Left lung (tissue), 10 donors: ENCODE data around the gene PIAS2. TPM values are rescaled to one million over a fixed set of nuclear protein-coding genes. Genes with fewer than 3 reads are reported as not detected.

Source experiments
- ATAC-seq: fragments of 200-7000 bp; cut with Tn5 transposase; one replicate; pipeline ENCODE4 v1.9.1; 2020; ENCODE audit warnings: moderate library complexity
- DNase-seq, 4 donors: peaks; one replicate each; pipeline ENCODE4 v3.0.0-alpha.2; 2013 to 2020
- H3K27ac ChIP-seq, 2 donors: fragments of 200-600 bp; sonication (generic) in 1 of 2; one replicate each; pipeline versions ENCODE4 v1.5.0 to v1.8.0; 2020 to 2021
- H3K27me3 ChIP-seq, 2 donors: fragments of 200-600 bp; sonication (generic) in 1 of 2; one replicate each; pipeline versions ENCODE4 v1.5.0 to v1.8.0; 2020 to 2021
- H3K36me3 ChIP-seq, 2 donors: fragments of 200-600 bp; sonication (generic) in 1 of 2; one replicate each; pipeline versions ENCODE4 v1.5.0 to v1.8.0; 2020 to 2021
- H3K4me1 ChIP-seq, 2 donors: fragments of 200-600 bp; one replicate each; pipeline ENCODE4 v1.8.0; 2021
- H3K4me3 ChIP-seq, 2 donors: fragments of 200-600 bp; sonication (generic) in 1 of 2; one replicate each; pipeline versions ENCODE4 v1.5.0 to v1.8.0; 2020 to 2021; ENCODE audit warnings: mild to moderate bottlenecking in 1 of 2
- H3K9me3 ChIP-seq, 2 donors: fragments of 200-600 bp; sonication (generic) in 1 of 2; one replicate each; pipeline versions ENCODE4 v1.5.0 to v1.8.0; 2020 to 2021
- intact Hi-C, 2 donors: fragments of 100-400 bp; cut with DNase I; formaldehyde crosslinking; loops; one replicate each; pipeline versions ENCODE4 v1.11.2 to v1.14.2; 2022
- polyA plus RNA-seq, 6 donors: library from polyadenylated mRNA; unstranded; fragments of 120-200 nt; gene quantifications; one replicate each; pipeline ENCODE4 v1.2.1, GENCODE V29; 2013; ENCODE audit not compliant: insufficient read length in 6 of 6
- total RNA-seq, 2 donors: library from RNA; stranded (reverse); fragmentation: NEBNext Ultra II Directional; extraction: Animal tissue kit (Norgen Biotek cat#: 25700); gene quantifications; one replicate each; pipeline ENCODE4 v1.2.1, GENCODE V29; 2021
- TF ChIP-seq, protein P1 (sequence below), 2 donors: fragments of 200-600 bp; sonication (generic) in 1 of 2; IDR thresholded peaks; one replicate each; pipeline versions ENCODE4 v1.5.0 to v1.8.0; 2021; ENCODE audit warnings: antibody characterized with exemption in 2 of 2
- donor health status: DM: no; HTN: yes; CAD: no.
- donor health status: DM: no; HTN: no; CAD: no.

Gene PIAS2
- total and polyA plus RNA-seq, 8 donors: 20.0 to 31.3 (median 22.1) TPM

DNA sequence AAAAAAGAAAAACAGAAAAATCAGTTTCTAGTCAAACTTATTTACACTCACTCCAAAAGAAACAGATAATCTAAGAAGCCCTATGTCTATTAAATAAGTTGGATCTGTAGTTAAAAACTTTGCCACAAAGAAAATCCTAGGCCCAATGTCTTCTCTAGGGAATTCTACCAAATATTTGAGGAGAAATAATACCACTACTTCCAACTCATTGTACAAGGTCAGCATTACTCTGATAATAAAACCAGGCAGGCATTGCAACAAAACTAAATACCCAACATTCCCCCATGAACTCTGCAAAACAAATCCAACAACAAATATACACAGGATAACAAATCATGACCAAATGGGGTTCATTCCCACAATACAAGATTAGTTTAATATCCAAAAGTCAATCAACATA is 86.7 kb downstream of the PIAS2 start:
- no peak for DNase-seq
- no peak for ATAC-seq
- no peak overlapping the region for H3K27ac ChIP-seq
- no peaks in the 10 kb centered on the region for H3K9me3 ChIP-seq
- no peaks in the 10 kb centered on the region for H3K4me1 ChIP-seq
- no peak overlapping the region for H3K4me3 ChIP-seq
- H3K27me3 ChIP-seq: no peaks in the 10 kb centered on the region
- intact Hi-C loops: no loop called here
- H3K36me3 ChIP-seq: peaks cover 0 to 33% of the 10 kb centered on the region in 2 donors
- TF ChIP-seq, protein P1, sequence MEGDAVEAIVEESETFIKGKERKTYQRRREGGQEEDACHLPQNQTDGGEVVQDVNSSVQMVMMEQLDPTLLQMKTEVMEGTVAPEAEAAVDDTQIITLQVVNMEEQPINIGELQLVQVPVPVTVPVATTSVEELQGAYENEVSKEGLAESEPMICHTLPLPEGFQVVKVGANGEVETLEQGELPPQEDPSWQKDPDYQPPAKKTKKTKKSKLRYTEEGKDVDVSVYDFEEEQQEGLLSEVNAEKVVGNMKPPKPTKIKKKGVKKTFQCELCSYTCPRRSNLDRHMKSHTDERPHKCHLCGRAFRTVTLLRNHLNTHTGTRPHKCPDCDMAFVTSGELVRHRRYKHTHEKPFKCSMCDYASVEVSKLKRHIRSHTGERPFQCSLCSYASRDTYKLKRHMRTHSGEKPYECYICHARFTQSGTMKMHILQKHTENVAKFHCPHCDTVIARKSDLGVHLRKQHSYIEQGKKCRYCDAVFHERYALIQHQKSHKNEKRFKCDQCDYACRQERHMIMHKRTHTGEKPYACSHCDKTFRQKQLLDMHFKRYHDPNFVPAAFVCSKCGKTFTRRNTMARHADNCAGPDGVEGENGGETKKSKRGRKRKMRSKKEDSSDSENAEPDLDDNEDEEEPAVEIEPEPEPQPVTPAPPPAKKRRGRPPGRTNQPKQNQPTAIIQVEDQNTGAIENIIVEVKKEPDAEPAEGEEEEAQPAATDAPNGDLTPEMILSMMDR (IDR thresholded peaks at IDR 0.05): no peak

DNA sequence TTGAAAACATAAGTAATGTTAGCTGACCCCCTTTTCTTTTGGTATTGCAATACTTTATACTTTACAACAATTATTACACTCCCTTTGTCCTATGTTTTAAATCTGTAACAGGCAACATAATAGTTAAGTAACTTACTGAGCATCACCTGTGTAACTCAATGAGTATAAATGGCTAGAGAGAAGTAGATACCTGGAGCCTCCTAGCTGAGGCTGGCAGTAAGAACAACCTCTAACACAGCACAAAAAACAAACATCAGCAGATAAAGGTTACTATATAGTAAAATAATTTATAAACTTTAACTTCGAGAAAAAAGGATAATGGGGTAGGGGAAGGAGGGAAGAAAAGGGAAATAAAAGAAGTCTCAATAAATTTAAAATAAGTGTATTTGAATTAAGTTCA is 87.4 kb downstream of the PIAS2 start:
- no peak for DNase-seq
- H3K9me3 ChIP-seq: no peaks in the 10 kb centered on the region
- intact Hi-C loops: no loop called here
- TF ChIP-seq, protein P1 (IDR thresholded peaks at IDR 0.05): no peak
- H3K4me3 ChIP-seq: no peak overlapping the region
- no peak overlapping the region for H3K27ac ChIP-seq
- no peaks in the 10 kb centered on the region for H3K4me1 ChIP-seq
- peaks cover 0 to 33% of the 10 kb centered on the region in 2 donors for H3K36me3 ChIP-seq
- no peaks in the 10 kb centered on the region for H3K27me3 ChIP-seq
- ATAC-seq: no peak

DNA sequence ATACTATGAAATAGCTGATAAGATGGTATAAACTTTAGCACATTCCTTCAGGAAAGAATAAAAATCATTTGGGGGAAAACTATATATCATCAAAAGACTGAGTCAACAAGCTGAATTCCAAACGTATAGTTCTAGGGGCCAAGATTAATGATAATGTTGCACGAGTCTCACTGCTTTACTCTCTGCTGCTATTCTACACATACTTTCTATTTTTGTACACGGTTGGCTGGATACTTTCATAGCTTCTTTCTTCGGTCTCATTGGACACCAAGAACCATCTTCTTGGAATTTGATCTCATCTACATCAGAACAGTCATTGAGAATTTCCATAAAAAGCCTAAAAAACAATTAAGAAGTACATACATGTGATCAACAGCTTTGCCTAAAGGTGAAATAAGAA is 87.8 kb downstream of the PIAS2 start:
- no peak overlapping the region for H3K27ac ChIP-seq
- peaks cover 0 to 31% of the 10 kb centered on the region in 2 donors for H3K36me3 ChIP-seq
- no peak for DNase-seq
- intact Hi-C loops: no loop called here
- ATAC-seq: no peak
- TF ChIP-seq, protein P1 (IDR thresholded peaks at IDR 0.05): no peak
- no peaks in the 10 kb centered on the region for H3K9me3 ChIP-seq
- H3K4me1 ChIP-seq: no peaks in the 10 kb centered on the region
- no peak overlapping the region for H3K4me3 ChIP-seq
- no peaks in the 10 kb centered on the region for H3K27me3 ChIP-seq

DNA sequence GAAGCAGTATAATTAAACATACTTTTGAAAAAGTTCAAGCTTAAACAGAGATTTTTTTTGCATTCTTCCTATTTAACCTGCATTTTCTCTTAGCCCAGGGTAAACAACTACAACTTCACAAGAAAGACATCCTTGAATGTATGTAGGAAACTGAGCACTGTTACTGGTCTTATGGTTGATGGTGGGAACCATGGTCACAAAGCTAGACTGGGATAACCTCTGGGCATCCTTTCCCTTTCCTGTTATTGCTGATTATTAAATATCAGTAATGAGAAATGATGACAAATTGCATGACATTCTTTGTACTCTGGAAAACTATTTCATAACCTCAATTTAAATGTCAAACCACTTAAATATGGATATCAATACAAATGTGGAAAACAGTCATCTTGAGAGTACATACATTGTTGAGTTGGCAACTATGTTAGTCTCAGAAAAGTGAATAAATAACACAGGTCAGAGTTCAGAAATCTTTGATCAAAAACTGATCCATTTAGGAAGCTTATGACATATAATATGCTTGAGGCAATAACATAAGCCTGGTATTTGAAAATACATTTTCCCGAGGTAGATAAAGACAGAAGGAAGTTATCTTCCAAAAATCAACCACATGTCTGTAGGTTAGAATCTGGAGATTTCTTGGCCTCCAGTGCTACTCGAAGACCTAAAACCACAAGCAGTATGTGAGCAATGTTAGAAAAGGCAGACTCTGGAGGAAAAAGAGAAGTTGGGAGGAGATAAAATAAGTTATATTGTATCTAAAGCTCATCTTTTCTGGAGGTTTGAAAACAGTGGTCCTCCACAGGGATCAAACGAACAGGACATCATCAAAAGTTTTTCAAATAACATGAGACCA is 95.2 kb downstream of the PIAS2 start:
- TF ChIP-seq, protein P1 (IDR thresholded peaks at IDR 0.05): no peak
- no peak overlapping the region for H3K27ac ChIP-seq
- DNase-seq: no peak
- H3K4me3 ChIP-seq: no peak overlapping the region
- no peak for ATAC-seq
- intact Hi-C loops: no loop called here
- H3K9me3 ChIP-seq: no peaks in the 10 kb centered on the region
- peaks cover 0 to 3% of the 10 kb centered on the region in 2 donors for H3K36me3 ChIP-seq
- no peaks in the 10 kb centered on the region for H3K27me3 ChIP-seq
- no peaks in the 10 kb centered on the region for H3K4me1 ChIP-seq

DNA sequence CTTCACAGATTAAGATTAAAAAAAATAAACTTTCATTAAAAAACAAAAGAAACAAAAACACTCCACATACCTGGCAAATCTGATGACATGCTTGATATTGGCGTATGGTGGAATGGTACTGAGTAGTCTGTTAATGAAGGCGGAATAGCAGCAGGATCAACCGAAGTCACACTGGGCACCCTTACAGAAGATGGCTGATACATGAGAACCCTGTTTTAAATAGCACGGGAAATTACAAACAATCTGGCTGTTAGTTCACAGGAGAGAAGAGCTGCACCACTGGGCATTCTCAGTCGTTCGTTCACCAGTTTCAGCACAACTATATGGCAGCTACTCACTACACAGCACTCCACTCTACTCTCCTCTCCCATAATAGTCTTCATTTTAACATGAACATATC is 96.4 kb downstream of the PIAS2 start:
- Histone ChIP-seq H3K4me3 (no peak overlapping the region), H3K9me3 (no peaks in the 10 kb centered on the region), H3K27me3 (no peaks in the 10 kb centered on the region), H3K4me1 (no peaks in the 10 kb centered on the region), H3K27ac (no peak overlapping the region), H3K36me3 (no peaks in the 10 kb centered on the region)
- ATAC-seq (no peak), DNase-seq (no peak)
- intact Hi-C loops: no loop called here
- TF ChIP-seq, protein P1 (IDR thresholded peaks at IDR 0.05): no peak
